Measurements from ENCODE around the gene RAD51C. TPM values are rescaled to one million over a fixed set of nuclear protein-coding genes. Genes with fewer than 3 reads are reported as not detected.

The RAD51C gene
- total and polyA plus RNA-seq, 9 of the 15 experiments (the other 6 are each of a cell fraction or from before 2014, with no cell fraction given) = 93.9 to 341 (median 135) TPM

- Histone ChIP-seq H3K9me1 (ENCODE audit: control insufficient read depth, insufficient read depth, low read length) (no peaks in the 10 kb centered on the region), H3K4me3 (no peak overlapping the region), H4K20me1 (replicated peaks; ENCODE audit: control insufficient read depth, insufficient read depth, low read length) (no peaks in the 10 kb centered on the region), H3K36me3 (ENCODE audit: control insufficient read depth, insufficient read depth, low read length) (no peaks in the 10 kb centered on the region), H3K4me1 (replicated peaks in 1 of 2; ENCODE audit: control insufficient read depth in 2 of 2, insufficient read depth in 2 of 2, low read length in 2 of 2) (peaks cover 0 to 17% of the 10 kb centered on the region in 2 experiments; a peak in 4 of 5 replicates), H3K9ac (ENCODE audit: insufficient read depth in 1 of 2, low read depth in 2 of 2, low read length in 2 of 2) (no peak overlapping the region), H3K27ac (ENCODE audit: extremely low read depth, low read depth, low read length) (no peak overlapping the region), H3K9me3 (replicated peaks; ENCODE audit: control insufficient read depth, insufficient read depth, low read depth, low read length) (no peaks in the 10 kb centered on the region), H3K79me2 (ENCODE audit: control insufficient read depth, insufficient read depth, low read length) (no peaks in the 10 kb centered on the region), H3K4me2 (ENCODE audit: insufficient read depth, low read length) (no peak overlapping the region), H2AFZ (ENCODE audit: low read depth, low read length) (no peak overlapping the region), H3K27me3 (ENCODE audit: control insufficient read depth in 2 of 2, insufficient read depth in 2 of 2, low read length in 2 of 2) (no peaks in the 10 kb centered on the region)
- intact Hi-C loops (cut with micrococcal nuclease) (no loop called here), in situ Hi-C loops (cut with MboI) (no loop called here)
- TF ChIP-seq ZNF766 (CRISPR knock-in tag; conservative IDR thresholded peaks at IDR 0.05) (no peak), ETV6 (IDR thresholded peaks at IDR 0.05; ENCODE audit: borderline replicate concordance in 1 of 2, low read depth in 2 of 2, low read length in 1 of 2) (no peak), ETV6 (CRISPR knock-in tag; IDR thresholded peaks at IDR 0.05; ENCODE audit: borderline replicate concordance) (no peak), CHD1 (IDR thresholded peaks at IDR 0.05; ENCODE audit: low read length) (no peak), ELF2 (CRISPR knock-in tag; IDR thresholded peaks at IDR 0.05) (no peak), ATF7 (IDR thresholded peaks at IDR 0.05) (0 out of 2 replicates have a peak, but pooled peaks have one; percentile 20), NFIX (CRISPR knock-in tag; IDR thresholded peaks at IDR 0.05; ENCODE audit: low read depth) (peak; percentile 53; the same call in 1 of the 2 replicates), IRF1 (CRISPR knock-in tag; IDR thresholded peaks at IDR 0.05; ENCODE audit: borderline replicate concordance) (no peak), ZZZ3 (IDR thresholded peaks at IDR 0.05) (no peak), NFIC (IDR thresholded peaks at IDR 0.05) (peak; percentile 95)
- TF ChIP-seq, protein P1, sequence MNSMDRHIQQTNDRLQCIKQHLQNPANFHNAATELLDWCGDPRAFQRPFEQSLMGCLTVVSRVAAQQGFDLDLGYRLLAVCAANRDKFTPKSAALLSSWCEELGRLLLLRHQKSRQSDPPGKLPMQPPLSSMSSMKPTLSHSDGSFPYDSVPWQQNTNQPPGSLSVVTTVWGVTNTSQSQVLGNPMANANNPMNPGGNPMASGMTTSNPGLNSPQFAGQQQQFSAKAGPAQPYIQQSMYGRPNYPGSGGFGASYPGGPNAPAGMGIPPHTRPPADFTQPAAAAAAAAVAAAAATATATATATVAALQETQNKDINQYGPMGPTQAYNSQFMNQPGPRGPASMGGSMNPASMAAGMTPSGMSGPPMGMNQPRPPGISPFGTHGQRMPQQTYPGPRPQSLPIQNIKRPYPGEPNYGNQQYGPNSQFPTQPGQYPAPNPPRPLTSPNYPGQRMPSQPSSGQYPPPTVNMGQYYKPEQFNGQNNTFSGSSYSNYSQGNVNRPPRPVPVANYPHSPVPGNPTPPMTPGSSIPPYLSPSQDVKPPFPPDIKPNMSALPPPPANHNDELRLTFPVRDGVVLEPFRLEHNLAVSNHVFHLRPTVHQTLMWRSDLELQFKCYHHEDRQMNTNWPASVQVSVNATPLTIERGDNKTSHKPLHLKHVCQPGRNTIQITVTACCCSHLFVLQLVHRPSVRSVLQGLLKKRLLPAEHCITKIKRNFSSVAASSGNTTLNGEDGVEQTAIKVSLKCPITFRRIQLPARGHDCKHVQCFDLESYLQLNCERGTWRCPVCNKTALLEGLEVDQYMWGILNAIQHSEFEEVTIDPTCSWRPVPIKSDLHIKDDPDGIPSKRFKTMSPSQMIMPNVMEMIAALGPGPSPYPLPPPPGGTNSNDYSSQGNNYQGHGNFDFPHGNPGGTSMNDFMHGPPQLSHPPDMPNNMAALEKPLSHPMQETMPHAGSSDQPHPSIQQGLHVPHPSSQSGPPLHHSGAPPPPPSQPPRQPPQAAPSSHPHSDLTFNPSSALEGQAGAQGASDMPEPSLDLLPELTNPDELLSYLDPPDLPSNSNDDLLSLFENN (IDR thresholded peaks at IDR 0.05; ENCODE audit: low read depth in 2 of 2, low read length in 2 of 2) = no peak
- DNase-seq (ENCODE audit: extremely low read depth in 1 of 4, low spot score in 3 of 4) (peak in 2 of 4 experiments; percentile 13 to 47), ATAC-seq (no peak), FAIRE-seq (peak; percentile 37)
- ChIA-PET POLR2A (interaction anchor here (1.6 kb wide), 1 partner anchor 151 kb away, joined by 7 read pairs; no protein-coding TSS in a partner anchor), CTCF (ENCODE audit: low intra/inter-chr PET ratio) (no interaction called here)
- WGBS (ENCODE audit: insufficient coverage, low coverage, missing lambda C conversion rate) = 57% methylated on average over 4 of the region's 4 CpGs
- no TSS peak for BruUV-seq (replicated peaks)
Observed at GRCh38 chr17:58783380-58783779, 91.0 kb downstream of the RAD51C start.

Data from K562 (cell line).